Measurements from ENCODE around the gene TXNDC2.

Gene TXNDC2

DNA sequence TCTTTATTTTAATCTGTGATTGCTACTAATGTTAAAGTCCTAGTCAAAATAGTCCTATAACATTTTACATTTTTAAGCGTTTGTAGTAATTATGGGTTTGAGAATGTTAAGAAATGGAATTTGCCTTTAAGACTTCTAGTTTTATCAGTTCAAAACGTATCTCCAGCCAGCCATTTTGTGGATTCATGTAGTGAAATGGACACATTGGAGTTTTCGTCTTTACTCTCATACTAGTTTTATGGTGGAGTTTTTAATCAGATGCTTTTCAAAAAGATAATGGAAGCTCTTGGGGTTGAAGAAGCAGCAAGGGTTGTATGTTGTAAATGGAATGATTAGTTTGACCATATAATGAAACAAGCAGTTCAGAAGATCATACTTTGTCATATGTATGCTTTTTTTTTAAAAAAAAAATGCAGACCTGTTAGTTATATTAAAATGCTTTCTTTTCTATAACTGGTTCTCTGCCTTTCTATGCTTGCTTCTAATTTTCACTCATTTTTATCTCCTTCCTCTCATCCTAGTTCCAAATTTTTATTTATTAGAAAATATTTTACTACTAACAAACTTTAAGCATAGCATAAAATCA is 44.6 kb downstream of the TXNDC2 start:
- Histone ChIP-seq H3K4me1 (ENCODE audit: insufficient read depth, low read length, poor library complexity, severe bottlenecking) (peaks cover 36% of the 10 kb centered on the region), H4K20me1 (ENCODE audit: insufficient read depth, low read length, poor library complexity, severe bottlenecking) (peaks cover 96% of the 10 kb centered on the region), H3K4me2 (ENCODE audit: low read depth, low read length, poor library complexity, severe bottlenecking) (no peak overlapping the region)

DNA sequence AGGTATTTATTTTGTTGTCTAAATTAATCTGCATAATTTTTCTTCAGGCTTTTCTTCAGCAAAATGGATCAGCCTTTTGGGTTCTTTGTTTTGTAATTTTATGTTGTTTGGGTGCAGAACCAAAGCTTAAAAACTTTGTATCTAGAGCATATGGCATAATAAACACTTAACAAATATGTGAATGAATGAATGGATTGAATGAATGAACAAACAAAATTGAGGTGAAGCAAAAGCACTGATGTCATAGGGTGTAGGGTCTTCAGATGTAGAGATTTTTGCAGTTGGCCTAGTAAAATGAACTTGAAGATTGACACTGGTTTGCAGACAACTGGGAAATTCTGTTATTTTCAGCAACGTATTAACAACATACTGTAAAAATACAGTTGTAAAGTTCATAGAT is 45.4 kb downstream of the TXNDC2 start:
- Histone ChIP-seq H3K9ac (ENCODE audit: low read depth, low read length, poor library complexity, severe bottlenecking) (no peak overlapping the region), H3K9me3 (ENCODE audit: insufficient read depth, low read depth, low read length) (no peaks in the 10 kb centered on the region), H4K20me1 (ENCODE audit: insufficient read depth, low read length, poor library complexity, severe bottlenecking) (peaks cover 95% of the 10 kb centered on the region), H3K36me3 (ENCODE audit: insufficient read depth, low read length) (peaks cover 35% of the 10 kb centered on the region), H3K9me2 (replicated peaks; ENCODE audit: low read depth, low read length) (no peaks in the 10 kb centered on the region), H3K79me2 (ENCODE audit: insufficient read depth, low read length) (peaks cover 93% of the 10 kb centered on the region), H3K27me3 (ENCODE audit: insufficient read depth, low read length, poor library complexity, severe bottlenecking) (no peaks in the 10 kb centered on the region), H3K4me2 (ENCODE audit: low read depth, low read length, poor library complexity, severe bottlenecking) (no peak overlapping the region), H2AFZ (ENCODE audit: low read length) (no peak overlapping the region), H3K4me3 (ENCODE audit: low read length, poor library complexity, severe bottlenecking) (no peak overlapping the region), H3F3A (ENCODE audit: low read depth) (no peaks in the 10 kb centered on the region), H3K4me1 (ENCODE audit: insufficient read depth, low read length, poor library complexity, severe bottlenecking) (peaks cover 33% of the 10 kb centered on the region)
- TF ChIP-seq EZH2phosphoT487 (IDR thresholded peaks at IDR 0.05; ENCODE audit: borderline replicate concordance) = no peak
- TF ChIP-seq, protein P1, sequence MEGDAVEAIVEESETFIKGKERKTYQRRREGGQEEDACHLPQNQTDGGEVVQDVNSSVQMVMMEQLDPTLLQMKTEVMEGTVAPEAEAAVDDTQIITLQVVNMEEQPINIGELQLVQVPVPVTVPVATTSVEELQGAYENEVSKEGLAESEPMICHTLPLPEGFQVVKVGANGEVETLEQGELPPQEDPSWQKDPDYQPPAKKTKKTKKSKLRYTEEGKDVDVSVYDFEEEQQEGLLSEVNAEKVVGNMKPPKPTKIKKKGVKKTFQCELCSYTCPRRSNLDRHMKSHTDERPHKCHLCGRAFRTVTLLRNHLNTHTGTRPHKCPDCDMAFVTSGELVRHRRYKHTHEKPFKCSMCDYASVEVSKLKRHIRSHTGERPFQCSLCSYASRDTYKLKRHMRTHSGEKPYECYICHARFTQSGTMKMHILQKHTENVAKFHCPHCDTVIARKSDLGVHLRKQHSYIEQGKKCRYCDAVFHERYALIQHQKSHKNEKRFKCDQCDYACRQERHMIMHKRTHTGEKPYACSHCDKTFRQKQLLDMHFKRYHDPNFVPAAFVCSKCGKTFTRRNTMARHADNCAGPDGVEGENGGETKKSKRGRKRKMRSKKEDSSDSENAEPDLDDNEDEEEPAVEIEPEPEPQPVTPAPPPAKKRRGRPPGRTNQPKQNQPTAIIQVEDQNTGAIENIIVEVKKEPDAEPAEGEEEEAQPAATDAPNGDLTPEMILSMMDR (conservative IDR thresholded peaks at IDR 0.05; ENCODE audit: low read length) = no peak

More for the DNA sequence above, 44.6 kb downstream of the TXNDC2 start:
- Histone ChIP-seq H3K9ac (ENCODE audit: low read depth, low read length, poor library complexity, severe bottlenecking) (no peak overlapping the region), H3K27me3 (ENCODE audit: insufficient read depth, low read length, poor library complexity, severe bottlenecking) (no peaks in the 10 kb centered on the region), H3K9me2 (replicated peaks; ENCODE audit: low read depth, low read length) (no peaks in the 10 kb centered on the region), H3K79me2 (ENCODE audit: insufficient read depth, low read length) (peaks cover 96% of the 10 kb centered on the region), H3F3A (ENCODE audit: low read depth) (no peaks in the 10 kb centered on the region), H3K9me3 (ENCODE audit: insufficient read depth, low read depth, low read length) (no peaks in the 10 kb centered on the region), H3K4me3 (ENCODE audit: low read length, poor library complexity, severe bottlenecking) (no peak overlapping the region), H2AFZ (ENCODE audit: low read length) (no peak overlapping the region), H3K36me3 (ENCODE audit: insufficient read depth, low read length) (peaks cover 29% of the 10 kb centered on the region)
- TF ChIP-seq, protein P1 (conservative IDR thresholded peaks at IDR 0.05; ENCODE audit: low read length) = no peak
- no peak for TF ChIP-seq EZH2phosphoT487 (IDR thresholded peaks at IDR 0.05; ENCODE audit: borderline replicate concordance)

DNA sequence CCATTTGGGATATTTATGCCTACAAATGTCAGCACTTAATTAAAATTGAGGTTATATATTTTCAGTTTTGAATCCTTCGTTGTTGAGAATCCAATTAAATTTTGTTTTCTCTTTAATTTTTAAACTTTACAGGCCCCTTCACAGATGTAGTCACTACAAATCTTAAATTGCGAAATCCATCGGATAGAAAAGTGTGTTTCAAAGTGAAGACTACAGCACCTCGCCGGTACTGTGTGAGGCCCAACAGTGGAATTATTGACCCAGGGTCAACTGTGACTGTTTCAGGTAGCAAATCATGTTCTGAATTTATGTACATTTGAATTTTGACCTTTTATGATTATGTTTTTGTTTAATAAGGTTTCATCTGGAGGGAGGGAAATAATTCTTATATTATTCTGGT is 45.9 kb downstream of the TXNDC2 start:
- Histone ChIP-seq H3F3A (ENCODE audit: low read depth) (no peaks in the 10 kb centered on the region), H3K9ac (ENCODE audit: low read depth, low read length, poor library complexity, severe bottlenecking) (no peak overlapping the region), H3K36me3 (ENCODE audit: insufficient read depth, low read length) (peaks cover 39% of the 10 kb centered on the region), H2AFZ (ENCODE audit: low read length) (no peak overlapping the region), H3K4me1 (ENCODE audit: insufficient read depth, low read length, poor library complexity, severe bottlenecking) (peaks cover 28% of the 10 kb centered on the region), H3K27me3 (ENCODE audit: insufficient read depth, low read length, poor library complexity, severe bottlenecking) (no peaks in the 10 kb centered on the region), H3K4me3 (ENCODE audit: low read length, poor library complexity, severe bottlenecking) (no peak overlapping the region), H3K4me2 (ENCODE audit: low read depth, low read length, poor library complexity, severe bottlenecking) (no peak overlapping the region), H3K9me3 (ENCODE audit: insufficient read depth, low read depth, low read length) (no peaks in the 10 kb centered on the region), H4K20me1 (ENCODE audit: insufficient read depth, low read length, poor library complexity, severe bottlenecking) (peaks cover 91% of the 10 kb centered on the region), H3K79me2 (ENCODE audit: insufficient read depth, low read length) (peaks cover 93% of the 10 kb centered on the region), H3K9me2 (replicated peaks; ENCODE audit: low read depth, low read length) (no peaks in the 10 kb centered on the region)
- TF ChIP-seq, protein P1 (conservative IDR thresholded peaks at IDR 0.05; ENCODE audit: low read length) = no peak
- TF ChIP-seq EZH2phosphoT487 (IDR thresholded peaks at IDR 0.05; ENCODE audit: borderline replicate concordance) = no peak
